Panc1 (cell line): ENCODE data around the gene ADAMTS2. TPM values are rescaled to one million over a fixed set of nuclear protein-coding genes. Genes with fewer than 3 reads are reported as not detected.

Source experiments
- ATAC-seq: fragments of 200-7000 bp; cut with Tn5 transposase; 2 replicates; pipeline ENCODE4 v1.9.1; 2020; ENCODE audit warnings: mild to moderate bottlenecking, moderate library complexity
- BruUV-seq: library from RNA; stranded (reverse); fragments of 400-500 nt; replicated peaks from 2 replicates; lab custom pipeline; 2021; lab: Mats Ljungman, UMichigan
- CTCF ChIA-PET: fragments of 300-600 bp; sonication (Branson Sonifier 250); formaldehyde crosslinking; loops from one replicate; lab custom pipeline; 2022; ENCODE audit warnings: antibody characterized with exemption; lab: Charles Lee
- POLR2A ChIA-PET: fragments of 300-600 bp; sonication (Branson Sonifier 250); formaldehyde crosslinking; loops from one replicate; lab custom pipeline; 2022; ENCODE audit warnings: antibody characterized with exemption; lab: Charles Lee
- DNase-seq: peaks from one replicate; pipeline ENCODE4 v3.0.0-alpha.2; 2010; ENCODE audit warnings: low read depth, low spot score
- H3K27ac ChIP-seq: 2 replicates; pipeline ENCODE4 v1.5.1; 2011; ENCODE audit warnings: mild to moderate bottlenecking, low read length, inconsistent platforms
- H3K27me3 ChIP-seq: fragments of 200-500 bp; sonication (Bioruptor generic); 2 replicates; pipeline ENCODE4 v1.6.0; 2014; ENCODE audit warnings: low read length, inconsistent platforms; ENCODE audit not compliant: control insufficient read depth, insufficient read depth
- H3K36me3 ChIP-seq: fragments of 200-500 bp; sonication (Bioruptor generic); 2 replicates; pipeline ENCODE4 v1.5.1; 2014; ENCODE audit warnings: inconsistent platforms, mild to moderate bottlenecking, low read length, moderate library complexity; ENCODE audit not compliant: control insufficient read depth, insufficient read depth
- H3K4me1 ChIP-seq: 2 replicates; pipeline ENCODE4 v1.5.1; 2011; ENCODE audit warnings: inconsistent platforms, mild to moderate bottlenecking, low read length, moderate library complexity; ENCODE audit not compliant: control insufficient read depth, insufficient read depth
- H3K4me3 ChIP-seq, 2 experiments: 2 replicates each; pipeline ENCODE4 v1.5.1; 2011 to 2012; ENCODE audit warnings: low read depth in 2 of 2, low read length in 2 of 2, mild to moderate bottlenecking in 2 of 2, inconsistent platforms in 1 of 2, moderate library complexity in 1 of 2
- H3K9me3 ChIP-seq: fragments of 200-500 bp; sonication (Bioruptor generic); 2 replicates; pipeline ENCODE4 v1.5.1; 2014; ENCODE audit warnings: low read depth, mild to moderate bottlenecking, inconsistent platforms, low read length, moderate library complexity; ENCODE audit not compliant: control insufficient read depth, insufficient read depth
- CTCF ChIP-seq: fragments of 450-650 bp; IDR thresholded peaks from 2 replicates; pipeline ENCODE4 v1.5.1; 2017; ENCODE audit warnings: mild to moderate bottlenecking
- POLR2AphosphoS5 ChIP-seq: IDR thresholded peaks from 2 replicates; pipeline ENCODE4 v1.6.1; 2012; ENCODE audit warnings: mild to moderate bottlenecking, low read depth, low read length, moderate library complexity
- REST ChIP-seq, 2 experiments: IDR thresholded peaks; 2 replicates each; pipeline ENCODE4 v1.6.1; 2011 to 2012; ENCODE audit warnings: low read depth in 2 of 2, control low read depth in 1 of 2, low read length in 1 of 2, mild to moderate bottlenecking in 1 of 2, moderate library complexity in 1 of 2; ENCODE audit not compliant: insufficient read depth in 1 of 2
- SIN3A ChIP-seq: IDR thresholded peaks from 2 replicates; pipeline ENCODE4 v1.6.1; 2012; ENCODE audit warnings: low read depth, mild to moderate bottlenecking, low read length, moderate library complexity, borderline replicate concordance; ENCODE audit not compliant: insufficient read depth
- TCF7L2 ChIP-seq: IDR thresholded peaks from 2 replicates; pipeline ENCODE4 v1.6.1; 2011; ENCODE audit warnings: mild to moderate bottlenecking, low read depth, low read length, inconsistent platforms
- in situ Hi-C: cut with HindIII; loops from 2 replicates; pipeline ENCODE4 v1.10.0; 2016; ENCODE audit warnings: low sequenced_read_pairs, low pct_unique_long_range_greater_than_20kb
- intact Hi-C: fragments of 100-400 bp; cut with micrococcal nuclease; formaldehyde crosslinking; loops from one replicate; pipeline ENCODE4 v1.10.0; 2022; ENCODE audit not compliant: unreplicated experiment
- total RNA-seq: library from RNA; stranded (reverse); gene quantifications from one replicate; pipeline ENCODE4 v1.2.1, GENCODE V29; 2021; ENCODE audit not compliant: unreplicated experiment

ADAMTS2 gene
- total RNA-seq, 1 experiment from 2014 or later = 0.13 TPM

- no peaks in the 10 kb centered on the region for H3K36me3 ChIP-seq
- no TSS peak for BruUV-seq
- intact Hi-C loops = no loop called here
- no peaks in the 10 kb centered on the region for H3K9me3 ChIP-seq
- no peak for TF ChIP-seq POLR2AphosphoS5
- no peak for TF ChIP-seq REST (IDR thresholded peaks at IDR 0.05; ENCODE audit: insufficient read depth in 1 of 2, low read depth in 2 of 2, low read length in 1 of 2)
- no peak for TF ChIP-seq SIN3A
- no peak for TF ChIP-seq TCF7L2
- TF ChIP-seq CTCF = no peak
- H3K27ac ChIP-seq = no peak overlapping the region
- CTCF ChIA-PET = no interaction called here
- ATAC-seq = no peak
- no peak overlapping the region for H3K4me3 ChIP-seq
- in situ Hi-C loops = no loop called here
- no peaks in the 10 kb centered on the region for H3K27me3 ChIP-seq
- DNase-seq = no peak
- POLR2A ChIA-PET = no interaction called here
- no peaks in the 10 kb centered on the region for H3K4me1 ChIP-seq
Measured at GRCh38 chr5:179186801-179187200, 158.5 kb downstream of the ADAMTS2 start.

- ATAC-seq (no peak), DNase-seq (no peak)
- ChIA-PET POLR2A (no interaction called here), CTCF (no interaction called here)
- BruUV-seq = no TSS peak
- H3K36me3 ChIP-seq = no peaks in the 10 kb centered on the region
- no peak overlapping the region for H3K4me3 ChIP-seq
- intact Hi-C loops = no loop called here
- no peak overlapping the region for H3K27ac ChIP-seq
- H3K27me3 ChIP-seq = no peaks in the 10 kb centered on the region
- in situ Hi-C loops = no loop called here
- TF ChIP-seq TCF7L2 = no peak
- no peak for TF ChIP-seq SIN3A
- TF ChIP-seq CTCF = no peak
- no peak for TF ChIP-seq REST (IDR thresholded peaks at IDR 0.05; ENCODE audit: insufficient read depth in 1 of 2, low read depth in 2 of 2, low read length in 1 of 2)
- TF ChIP-seq POLR2AphosphoS5 = no peak
- no peaks in the 10 kb centered on the region for H3K9me3 ChIP-seq
- H3K4me1 ChIP-seq = no peaks in the 10 kb centered on the region
Measured at GRCh38 chr5:179185941-179186411, 159.3 kb downstream of the ADAMTS2 start.
